Limb (tissue), 2 donors: ENCODE measurements around the gene RNF227.
A peak's percentile ranks its signal among the peaks of the same experiment; 100 is the strongest.
"Not testable (repeated sequence)": the region's sequence is repeated elsewhere in the genome, so short reads cannot be mapped to it uniquely, and the experiment has no call there.

Source experiments
- DNase-seq, 2 donors: peaks; one replicate each; pipeline ENCODE4 v3.0.0-alpha.2; 2016; ENCODE audit errors: extremely low spot score in 2 of 2

The RNF227 gene

GRCh38 chr17:7915611-7916384 is at the start of gene RNF227:
Gene RNF227 (minus strand): TSS chr17:7916289. CDS start chr17:7916195, 94 bp downstream.
- peak; percentile 97 to 98 for DNase-seq

GRCh38 chr17:7961421-7961820 is 45.3 kb upstream of the RNF227 start:
- no peak for DNase-seq

DNA sequence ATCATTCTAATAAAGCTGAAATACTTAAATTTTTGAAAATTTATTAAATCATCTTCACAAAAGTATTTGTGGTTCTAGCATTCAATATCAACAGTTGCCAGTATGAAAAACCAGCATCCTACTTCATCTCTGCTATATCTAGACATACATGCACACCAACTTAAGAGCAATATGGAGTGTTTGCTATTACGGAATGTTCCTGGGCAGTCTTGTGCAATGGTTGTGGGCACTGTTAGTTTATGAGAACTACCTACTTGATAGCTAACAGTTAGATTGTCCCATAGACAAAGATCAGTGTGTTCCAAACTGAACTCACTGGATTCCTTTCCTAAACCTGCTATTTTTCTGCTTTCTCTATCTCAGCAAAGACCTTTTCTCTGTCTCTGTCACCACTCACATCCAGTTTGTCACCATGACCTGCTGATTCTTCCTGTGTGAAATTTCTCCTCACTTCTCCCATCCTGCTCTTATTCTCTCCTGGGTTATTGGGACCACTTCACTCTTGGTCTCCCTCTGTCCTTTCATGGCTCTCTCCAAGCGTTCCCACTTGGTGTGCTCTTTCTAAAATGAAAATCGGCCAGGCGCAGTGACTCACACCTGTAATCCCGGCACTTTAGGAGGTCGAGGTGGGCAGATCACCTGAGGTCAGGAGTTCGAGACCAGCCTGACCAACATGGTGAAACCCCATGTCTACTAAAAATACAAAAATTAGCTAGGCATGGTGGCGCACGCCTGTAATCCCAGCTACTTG is 43.6 kb upstream of the RNF227 start:
- no peak for DNase-seq

GRCh38 chr17:7956228-7956965 is 40.3 kb upstream of the RNF227 start:
- DNase-seq = peak; percentile 42 to 56

- no peak for DNase-seq
Measured at GRCh38 chr17:7955414-7956227, 39.5 kb upstream of the RNF227 start.

GRCh38 chr17:7953266-7953665 is 37.2 kb upstream of the RNF227 start:
- DNase-seq = not testable (repeated sequence)

DNA sequence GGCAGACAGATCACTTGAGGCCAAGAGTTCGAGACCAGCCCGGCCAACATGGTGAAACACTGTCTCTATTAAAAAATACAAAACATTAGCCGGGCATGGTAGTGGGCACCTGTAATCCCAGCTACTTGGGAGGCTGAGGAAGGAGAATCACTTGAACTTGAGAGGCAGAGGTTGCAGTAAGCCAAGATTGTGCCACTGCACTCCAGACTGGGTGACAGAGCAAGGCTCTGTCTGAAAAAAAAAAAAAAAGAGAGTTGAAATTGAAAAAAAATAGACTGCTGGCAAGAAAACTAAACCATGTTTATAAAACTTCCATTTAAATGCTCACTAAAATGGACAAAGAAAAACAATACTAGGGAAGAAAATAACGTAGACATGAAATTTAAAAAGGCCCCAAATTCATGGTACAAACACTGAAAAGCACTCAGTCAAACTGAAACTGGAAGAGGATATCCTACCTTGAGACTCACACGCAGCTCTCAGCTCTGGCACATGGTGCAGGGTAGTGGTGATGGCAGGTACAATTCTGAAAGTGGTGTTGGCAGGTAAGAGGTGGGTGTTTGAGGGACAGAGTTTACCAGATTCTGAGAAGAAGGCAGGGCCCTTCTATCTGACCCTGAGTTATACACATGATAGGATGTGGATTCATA is 35.2 kb upstream of the RNF227 start:
- no peak for DNase-seq

DNA sequence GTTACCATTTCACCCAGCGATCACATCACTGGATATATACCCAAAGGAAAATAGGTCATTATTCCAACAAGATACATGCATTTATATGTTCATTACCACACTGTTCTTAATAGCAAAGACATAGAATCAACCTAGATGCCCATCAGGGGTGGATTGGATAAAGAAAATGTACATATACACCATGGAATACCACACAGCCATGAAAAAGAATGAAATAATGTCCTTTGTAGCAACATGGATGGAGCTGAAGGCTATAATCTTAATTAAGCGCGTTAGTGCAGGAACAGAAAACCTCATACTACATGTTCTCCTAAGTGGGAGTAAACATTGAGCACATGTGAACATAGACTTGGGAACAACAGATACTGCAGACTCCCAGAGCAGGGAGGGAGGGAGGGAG is 34.5 kb upstream of the RNF227 start:
- DNase-seq = no peak

GRCh38 chr17:7947651-7948050 is 31.6 kb upstream of the RNF227 start:
- DNase-seq = no peak

DNA sequence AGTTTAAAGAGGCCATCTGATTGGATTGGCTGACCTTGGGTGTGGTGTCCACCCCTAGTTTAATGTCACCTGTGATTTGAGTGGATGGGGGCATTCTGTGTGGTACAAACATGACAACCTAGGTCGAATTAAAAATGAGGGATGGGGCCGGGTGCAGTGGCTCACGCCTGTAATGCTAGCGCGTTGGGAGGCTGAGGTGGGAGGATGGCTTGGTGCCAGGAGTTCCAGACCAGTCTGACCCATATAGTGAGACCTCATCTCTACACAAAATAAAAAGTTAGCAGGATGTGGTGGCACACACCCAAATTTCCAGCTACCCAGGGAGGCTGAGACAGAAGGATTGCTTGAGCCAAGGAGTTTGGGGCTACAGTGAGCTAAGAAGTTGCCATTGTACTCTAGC is 30.4 kb upstream of the RNF227 start:
- no peak for DNase-seq

DNA sequence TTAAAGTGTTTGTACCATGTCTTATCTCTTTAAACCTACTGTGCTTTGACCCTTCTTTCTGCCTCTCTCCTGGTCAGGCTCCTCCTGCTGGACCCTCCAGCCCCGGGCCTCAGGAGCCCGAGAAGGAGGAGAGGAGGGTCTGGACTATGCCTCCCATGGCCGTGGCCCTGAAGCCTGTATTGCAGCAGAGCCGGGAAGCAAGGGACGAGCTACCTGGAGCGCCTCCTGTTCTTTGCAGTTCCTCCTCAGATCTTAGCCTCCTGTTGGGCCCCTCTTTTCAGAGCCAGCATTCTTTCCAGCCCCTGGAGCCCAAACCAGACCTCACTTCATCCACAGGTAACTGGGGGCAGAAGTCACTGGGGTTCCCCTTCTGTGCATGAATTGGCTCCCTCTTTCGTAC is 29.6 kb upstream of the RNF227 start:
- DNase-seq = no peak

DNA sequence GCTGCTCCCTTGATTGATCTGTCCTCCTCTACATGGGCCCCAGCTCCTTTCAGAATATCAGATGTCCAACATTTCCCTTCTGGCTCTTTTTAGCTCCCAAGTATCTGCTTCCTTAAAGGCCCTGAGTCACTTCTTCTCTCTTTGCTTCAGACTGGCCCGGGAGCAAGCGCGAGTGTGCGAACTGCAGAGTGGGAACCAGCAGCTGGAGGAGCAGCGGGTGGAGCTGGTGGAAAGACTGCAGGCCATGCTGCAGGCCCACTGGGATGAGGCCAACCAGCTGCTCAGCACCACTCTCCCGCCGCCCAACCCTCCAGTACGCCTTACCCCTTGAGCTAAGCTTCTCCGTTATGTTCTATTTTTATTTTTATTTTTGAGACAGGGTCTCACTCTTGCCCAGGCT is 28.2 kb upstream of the RNF227 start:
- DNase-seq = no peak

- DNase-seq = no peak
Measured at GRCh38 chr17:7943291-7943690, 27.2 kb upstream of the RNF227 start.

DNA sequence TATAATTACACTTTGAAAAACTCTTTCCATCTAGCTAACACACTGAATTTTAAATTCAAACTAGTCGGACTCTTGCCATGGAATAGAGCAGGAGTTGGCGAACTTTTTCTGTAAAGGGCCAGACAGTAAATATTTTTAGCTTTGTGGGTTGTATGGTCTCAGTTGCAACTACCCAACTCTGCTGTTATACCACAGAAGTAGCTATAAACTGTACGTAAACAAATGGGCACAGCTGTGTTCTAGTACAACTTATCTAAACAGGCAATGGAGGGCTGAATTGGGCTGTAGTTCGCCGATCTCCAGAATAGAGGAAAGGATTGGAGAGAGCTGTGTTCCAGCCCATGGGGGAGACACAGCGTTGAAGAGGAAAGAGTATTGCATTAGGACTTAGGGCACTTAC is 24.7 kb upstream of the RNF227 start:
- no peak for DNase-seq

DNA sequence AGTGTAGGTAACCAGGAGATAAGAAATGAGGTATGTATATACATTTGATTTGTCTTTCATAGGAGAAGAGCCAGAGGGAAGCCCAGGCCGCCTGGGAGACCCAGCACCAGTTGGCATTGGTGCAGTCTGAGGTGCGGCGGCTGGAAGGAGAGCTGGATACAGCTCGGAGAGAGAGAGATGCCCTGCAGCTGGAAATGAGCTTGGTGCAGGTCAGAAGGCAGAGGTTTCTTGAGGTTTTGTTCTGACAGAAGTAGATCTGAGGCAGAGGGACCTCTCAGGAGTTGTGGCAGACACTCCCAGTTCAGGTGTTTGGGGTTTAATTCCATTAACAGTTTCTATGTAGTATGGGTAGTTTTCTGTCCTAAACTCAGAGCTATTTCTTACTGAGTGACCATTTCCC is 23.9 kb upstream of the RNF227 start:
- DNase-seq = no peak

GRCh38 chr17:7935859-7936258 is 19.8 kb upstream of the RNF227 start:
- DNase-seq = no peak

- no peak for DNase-seq
Measured at GRCh38 chr17:7932949-7933348, 16.9 kb upstream of the RNF227 start.

DNA sequence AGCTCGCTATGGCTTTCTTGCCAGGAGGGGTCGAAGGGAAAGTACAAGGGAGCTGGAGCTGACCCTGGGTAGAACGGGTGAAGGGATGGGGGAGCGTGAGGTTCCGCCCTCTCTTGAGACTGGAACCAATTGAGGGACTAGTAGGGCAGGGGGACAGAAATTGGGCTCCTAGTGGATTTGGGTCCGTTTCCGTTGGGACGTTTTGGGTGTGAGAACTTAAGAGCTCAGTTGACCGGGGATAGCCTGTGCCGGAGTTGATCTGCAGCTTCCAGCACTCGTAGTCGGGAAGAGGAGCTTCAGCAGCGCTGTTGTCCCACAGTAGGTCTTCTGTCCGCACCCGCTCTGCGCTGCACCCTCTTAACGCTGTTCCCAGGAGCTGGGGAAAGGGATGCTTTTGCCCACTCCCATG is 16.4 kb upstream of the RNF227 start:
- DNase-seq = peak in 1 of 2 donors; percentile 49

GRCh38 chr17:7931709-7932482 is 15.8 kb upstream of the RNF227 start, which contains the start of the genes CNTROB and TRAPPC1:
Gene CNTROB (plus strand): TSS chr17:7932206. CDS start chr17:7933080, 874 bp downstream.
Gene TRAPPC1 (minus strand): TSS chr17:7931946. CDS start chr17:7931829, 117 bp downstream.
- peak; percentile 100 for DNase-seq
